ENCODE results near the gene FAM50A. TPM values are rescaled to one million over a fixed set of nuclear protein-coding genes. Genes with fewer than 3 reads are reported as not detected.

FAM50A gene
- total RNA-seq, 1 experiment from 2014 or later, result 57.4 TPM

- H2BK120ac ChIP-seq (ENCODE audit: low read depth, low read length, poor library complexity, severe bottlenecking), result no peak overlapping the region
- no peaks in the 10 kb centered on the region for H3K4me1 ChIP-seq (ENCODE audit: insufficient read depth, low read length)
- H2AFZ ChIP-seq (ENCODE audit: low read length), result no peak overlapping the region
- H3K9ac ChIP-seq (ENCODE audit: extremely low read depth, insufficient read length, low read length), result no peak overlapping the region
- H3K14ac ChIP-seq (ENCODE audit: insufficient read depth, low read length), result no peak overlapping the region
- DNase-seq, result no peak
- H4K91ac ChIP-seq (ENCODE audit: insufficient read length, low read depth, low read length), result no peak overlapping the region
- no peak overlapping the region for H3K23ac ChIP-seq (ENCODE audit: insufficient read length, low read depth, low read length)
- Mint-ChIP-seq H3K36me3 (ENCODE audit: insufficient read depth in 1 of 3, low read depth in 3 of 3) (peaks cover 15 to 63% (median 59%) of the 10 kb centered on the region in 3 experiments), H3K27ac (no peak overlapping the region), H3K27me3 (ENCODE audit: low read depth) (no peaks in the 10 kb centered on the region; the same call in 1 of the 2 replicates), H3K9me3 (peaks cover 58 to 86% of the 10 kb centered on the region in 2 experiments), H3K4me3 (no peak overlapping the region), H3K4me1 (no peaks in the 10 kb centered on the region)
- H3K27ac ChIP-seq (ENCODE audit: insufficient read length, low read depth, low read length), result no peak overlapping the region
- H2BK20ac ChIP-seq (ENCODE audit: low read depth, low read length, poor library complexity, severe bottlenecking), result no peak overlapping the region
- WGBS (ENCODE audit: extremely low coverage, insufficient read length, low lambda C conversion rate), result no CpG with 5 or more reads among the region's 18 CpGs
- H2AK5ac ChIP-seq (ENCODE audit: insufficient read length, low read length), result no peak overlapping the region
- no peaks in the 10 kb centered on the region for H3K23me2 ChIP-seq (ENCODE audit: insufficient read length, low read depth, low read length, poor library complexity, severe bottlenecking)
- H2BK15ac ChIP-seq (ENCODE audit: low read depth, low read length), result no peak overlapping the region
- H3K79me1 ChIP-seq (ENCODE audit: insufficient read depth, low read depth, low read length, poor library complexity, severe bottlenecking), result no peaks in the 10 kb centered on the region
- TF ChIP-seq CTCF (conservative IDR thresholded peaks at IDR 0.05), result no peak
- no peaks in the 10 kb centered on the region for H4K20me1 ChIP-seq (ENCODE audit: control insufficient read depth, insufficient read depth, insufficient read length)
- H2BK12ac ChIP-seq (ENCODE audit: insufficient read length, low read depth, low read length), result no peak overlapping the region
- no peak overlapping the region for H4K5ac ChIP-seq (ENCODE audit: insufficient read length, low read depth, low read length)
- H3K4me2 ChIP-seq (ENCODE audit: insufficient read depth, insufficient read length, low read length), result no peak overlapping the region
- no peak overlapping the region for H3T11ph ChIP-seq (ENCODE audit: low read length)
- H4K8ac ChIP-seq (replicated peaks; ENCODE audit: insufficient read length, low read depth, low read length), result no peak overlapping the region
- H3K4ac ChIP-seq (ENCODE audit: low read depth, low read length), result no peak overlapping the region
- H3K27me3 ChIP-seq (ENCODE audit: insufficient read depth, low read length), result no peaks in the 10 kb centered on the region
- no peak overlapping the region for H2BK5ac ChIP-seq (ENCODE audit: insufficient read length, low read length)
- peaks cover 27% of the 10 kb centered on the region for H3K9me3 ChIP-seq (ENCODE audit: control insufficient read depth, low read depth, low read length)
- no peak overlapping the region for H3K56ac ChIP-seq (ENCODE audit: insufficient read length, low read depth, low read length)
- no peaks in the 10 kb centered on the region for H3K79me2 ChIP-seq (ENCODE audit: insufficient read depth, low read length)
- no peak overlapping the region for H3K18ac ChIP-seq (ENCODE audit: insufficient read length, low read depth, low read length)
These were observed 25.9 kb downstream of the FAM50A start for GRCh38 chrX:154469880-154470279.
